ENCODE results near the gene FIGNL2. TPM values are rescaled to one million over a fixed set of nuclear protein-coding genes. Genes with fewer than 3 reads are reported as not detected.

FIGNL2 gene
- total RNA-seq, 6 donors from 2014 or later: 0.22 to 1.5 (median 0.39) TPM; not detected in 1

DNA sequence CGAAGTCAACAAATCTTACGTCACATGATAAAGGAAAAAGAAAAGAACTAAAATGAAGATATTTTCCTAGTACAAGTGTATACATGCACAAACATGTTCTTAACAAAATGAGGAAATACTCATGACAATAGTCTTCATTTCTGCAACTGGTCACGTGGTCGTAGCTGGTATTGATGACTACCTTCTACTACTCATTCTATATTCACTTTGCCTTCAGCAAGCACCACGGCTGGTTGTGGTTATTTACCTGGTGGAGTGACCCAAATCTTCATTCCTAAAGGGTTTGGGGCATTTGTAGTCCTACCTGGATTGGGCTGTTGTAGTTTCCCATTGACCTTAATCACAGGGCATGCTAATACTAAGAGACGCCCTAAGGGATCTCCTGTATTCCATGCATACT, 51.2 kb downstream of the FIGNL2 start:
- Histone ChIP-seq H3K9me3 (no peaks in the 10 kb centered on the region), H3K36me3 (no peaks in the 10 kb centered on the region), H3K4me1 (no peaks in the 10 kb centered on the region), H3K27ac (no peak overlapping the region), H3K27me3 (no peaks in the 10 kb centered on the region), H3K4me3 (no peak overlapping the region)
- ATAC-seq (ENCODE audit: low FRiP score in 2 of 2): no peak
- TF ChIP-seq POLR2AphosphoS5 (IDR thresholded peaks at IDR 0.05) (no peak), EP300 (IDR thresholded peaks at IDR 0.05) (no peak), POLR2A (IDR thresholded peaks at IDR 0.05) (no peak)
- TF ChIP-seq, protein P1, sequence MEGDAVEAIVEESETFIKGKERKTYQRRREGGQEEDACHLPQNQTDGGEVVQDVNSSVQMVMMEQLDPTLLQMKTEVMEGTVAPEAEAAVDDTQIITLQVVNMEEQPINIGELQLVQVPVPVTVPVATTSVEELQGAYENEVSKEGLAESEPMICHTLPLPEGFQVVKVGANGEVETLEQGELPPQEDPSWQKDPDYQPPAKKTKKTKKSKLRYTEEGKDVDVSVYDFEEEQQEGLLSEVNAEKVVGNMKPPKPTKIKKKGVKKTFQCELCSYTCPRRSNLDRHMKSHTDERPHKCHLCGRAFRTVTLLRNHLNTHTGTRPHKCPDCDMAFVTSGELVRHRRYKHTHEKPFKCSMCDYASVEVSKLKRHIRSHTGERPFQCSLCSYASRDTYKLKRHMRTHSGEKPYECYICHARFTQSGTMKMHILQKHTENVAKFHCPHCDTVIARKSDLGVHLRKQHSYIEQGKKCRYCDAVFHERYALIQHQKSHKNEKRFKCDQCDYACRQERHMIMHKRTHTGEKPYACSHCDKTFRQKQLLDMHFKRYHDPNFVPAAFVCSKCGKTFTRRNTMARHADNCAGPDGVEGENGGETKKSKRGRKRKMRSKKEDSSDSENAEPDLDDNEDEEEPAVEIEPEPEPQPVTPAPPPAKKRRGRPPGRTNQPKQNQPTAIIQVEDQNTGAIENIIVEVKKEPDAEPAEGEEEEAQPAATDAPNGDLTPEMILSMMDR (IDR thresholded peaks at IDR 0.05): no peak
- 92 to 96% methylated on average over 6 of the region's 6 CpGs for WGBS, 2 donors
- no peak for DNase-seq

DNA sequence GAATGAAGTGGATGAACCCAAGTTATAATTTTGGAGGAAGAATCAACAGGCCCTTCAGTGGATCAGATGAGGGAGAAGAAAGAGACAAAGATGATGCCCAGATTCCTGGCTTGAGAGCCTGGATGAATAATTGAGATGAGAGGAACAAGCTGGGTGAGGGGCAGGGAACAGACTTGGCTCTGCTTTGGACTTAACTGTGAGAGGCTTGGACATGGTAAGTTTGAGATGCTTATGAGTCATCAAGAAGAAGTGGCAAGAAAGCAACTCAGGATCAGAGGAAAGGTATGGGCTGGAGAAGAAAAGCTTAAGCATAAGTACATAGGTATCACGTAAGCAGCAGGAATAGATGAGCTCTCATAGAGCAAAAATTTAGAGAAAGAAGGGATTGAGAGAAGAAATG, 55.3 kb downstream of the FIGNL2 start:
- no peak for TF ChIP-seq POLR2AphosphoS5 (IDR thresholded peaks at IDR 0.05)
- TF ChIP-seq EP300 (IDR thresholded peaks at IDR 0.05): no peak
- no peak for TF ChIP-seq POLR2A (IDR thresholded peaks at IDR 0.05)
- TF ChIP-seq, protein P1 (IDR thresholded peaks at IDR 0.05): no peak
- no peaks in the 10 kb centered on the region for H3K4me1 ChIP-seq
- no peaks in the 10 kb centered on the region for H3K36me3 ChIP-seq
- ATAC-seq (ENCODE audit: low FRiP score in 2 of 2) (no peak), DNase-seq (no peak)
- no peak overlapping the region for H3K27ac ChIP-seq
- H3K9me3 ChIP-seq: no peaks in the 10 kb centered on the region
- H3K4me3 ChIP-seq: no peak overlapping the region
- no peaks in the 10 kb centered on the region for H3K27me3 ChIP-seq
- 97 to 100% methylated on average over 1 of the region's 1 CpG for WGBS, 2 donors

DNA sequence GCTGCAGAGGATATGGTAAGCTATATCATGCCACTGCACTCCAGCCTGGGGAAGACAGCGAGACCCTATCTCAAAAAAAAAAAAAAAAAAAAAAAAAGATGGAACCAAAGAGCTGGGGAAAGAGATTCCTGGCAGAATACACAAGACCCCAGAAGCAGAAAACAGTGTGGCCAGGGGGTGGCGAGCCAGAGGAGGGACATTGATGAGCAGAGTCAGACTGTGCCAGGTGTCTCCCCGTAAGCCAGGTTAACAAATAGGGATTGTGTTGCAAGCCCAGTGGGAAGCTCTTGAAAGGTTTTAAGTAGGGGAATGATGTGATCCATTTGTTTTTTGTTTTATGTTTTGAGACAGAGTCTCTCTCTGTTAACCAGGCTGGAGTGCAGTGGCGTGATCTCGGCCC, 56.1 kb downstream of the FIGNL2 start:
- WGBS, 2 donors: 88 to 97% methylated on average over 5 of the region's 5 CpGs
- no peaks in the 10 kb centered on the region for H3K36me3 ChIP-seq
- TF ChIP-seq, protein P1 (IDR thresholded peaks at IDR 0.05): no peak
- TF ChIP-seq EP300 (IDR thresholded peaks at IDR 0.05) (no peak), POLR2AphosphoS5 (IDR thresholded peaks at IDR 0.05) (no peak), POLR2A (IDR thresholded peaks at IDR 0.05) (no peak)
- no peak overlapping the region for H3K4me3 ChIP-seq
- H3K27me3 ChIP-seq: no peaks in the 10 kb centered on the region
- H3K4me1 ChIP-seq: no peaks in the 10 kb centered on the region
- H3K27ac ChIP-seq: no peak overlapping the region
- ATAC-seq (ENCODE audit: low FRiP score in 2 of 2) (no peak), DNase-seq (no peak)
- H3K9me3 ChIP-seq: no peaks in the 10 kb centered on the region

DNA sequence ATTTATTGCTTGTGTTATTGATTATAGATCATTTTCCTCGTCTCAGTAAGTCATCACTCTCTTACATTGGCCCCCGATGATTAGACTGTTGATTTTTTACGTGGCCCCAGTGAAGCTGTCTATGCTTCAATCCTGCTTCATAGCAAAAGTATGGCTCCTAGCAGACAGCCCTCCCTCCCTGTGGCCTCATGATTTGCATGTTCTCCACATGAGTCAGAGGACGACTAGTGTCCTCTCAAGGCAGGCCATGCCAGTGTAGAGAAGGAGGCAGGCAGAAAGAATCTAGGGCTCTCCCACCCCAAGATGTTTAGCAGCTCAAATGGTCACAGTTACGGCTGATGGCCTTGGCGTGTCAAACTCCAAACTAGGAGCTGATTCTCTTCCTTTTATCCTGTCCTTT, 59.6 kb downstream of the FIGNL2 start:
- ATAC-seq (ENCODE audit: low FRiP score in 2 of 2): no peak
- Histone ChIP-seq H3K36me3 (no peaks in the 10 kb centered on the region), H3K4me1 (no peaks in the 10 kb centered on the region), H3K27ac (no peak overlapping the region), H3K4me3 (no peak overlapping the region), H3K27me3 (no peaks in the 10 kb centered on the region), H3K9me3 (no peaks in the 10 kb centered on the region)
- 88 to 90% methylated on average over 6 of the region's 6 CpGs for WGBS, 2 donors
- DNase-seq: no peak
- TF ChIP-seq EP300 (IDR thresholded peaks at IDR 0.05): no peak
- TF ChIP-seq, protein P1 (IDR thresholded peaks at IDR 0.05): no peak

DNA sequence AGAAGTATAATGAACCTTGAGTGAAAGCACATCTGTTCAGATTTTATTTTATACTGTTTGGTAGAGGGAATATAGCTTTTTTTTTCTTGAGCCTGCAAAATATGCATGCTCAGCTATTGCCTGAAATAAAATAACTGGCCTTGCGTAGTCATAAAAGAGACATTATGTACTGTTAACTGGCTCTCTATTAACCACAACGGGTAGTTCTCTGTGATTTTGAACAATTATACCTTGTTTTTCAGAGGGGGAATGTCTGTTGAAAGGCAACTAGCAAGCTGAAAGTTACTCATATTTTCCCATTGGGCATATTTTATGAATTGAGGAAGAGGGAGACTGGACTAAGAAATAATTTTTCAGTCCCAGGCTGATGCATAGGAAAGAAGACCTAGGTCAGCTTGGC, 62.6 kb downstream of the FIGNL2 start:
- no peaks in the 10 kb centered on the region for H3K9me3 ChIP-seq
- WGBS, 2 donors: 92 to 98% methylated on average over 2 of the region's 2 CpGs
- H3K4me3 ChIP-seq: no peak overlapping the region
- no peaks in the 10 kb centered on the region for H3K36me3 ChIP-seq
- no peak for ATAC-seq (ENCODE audit: low FRiP score in 2 of 2)
- TF ChIP-seq POLR2A (IDR thresholded peaks at IDR 0.05) (no peak), POLR2AphosphoS5 (IDR thresholded peaks at IDR 0.05) (no peak), EP300 (IDR thresholded peaks at IDR 0.05) (no peak)
- TF ChIP-seq, protein P1 (IDR thresholded peaks at IDR 0.05): no peak
- no peaks in the 10 kb centered on the region for H3K27me3 ChIP-seq
- no peak overlapping the region for H3K27ac ChIP-seq
- no peaks in the 10 kb centered on the region for H3K4me1 ChIP-seq
- no peak for DNase-seq

All from upper lobe of left lung (tissue), 6 donors.